Transverse colon (tissue), 4 donors: ENCODE results near the gene AFTPH.

ENCODE experiments used
- CTCF ChIP-seq, 5 experiments: fragments of 200-600 bp in 3 of 5; fragments of 450-650 bp in 2 of 5; sonication (generic) in 3 of 5; IDR thresholded peaks; 1 replicate in 2 of 5; 2 replicates in 3 of 5; pipeline ENCODE4 v1.5.1; 2016 to 2017; ENCODE audit warnings: antibody characterized with exemption in 5 of 5, inconsistent platforms in 3 of 5, mild to moderate bottlenecking in 2 of 5, moderate library complexity in 1 of 5
- POLR2A ChIP-seq: fragments of 450-650 bp; IDR thresholded peaks from one replicate; pipeline ENCODE4 v1.6.1; 2016; ENCODE audit warnings: antibody characterized with exemption, mild to moderate bottlenecking, moderate library complexity
- POLR2AphosphoS5 ChIP-seq, 3 donors: sonication (generic); formaldehyde crosslinking; IDR thresholded peaks; one replicate each; pipeline ENCODE4 v1.6.1; 2016; ENCODE audit warnings: antibody characterized with exemption in 3 of 3

DNA sequence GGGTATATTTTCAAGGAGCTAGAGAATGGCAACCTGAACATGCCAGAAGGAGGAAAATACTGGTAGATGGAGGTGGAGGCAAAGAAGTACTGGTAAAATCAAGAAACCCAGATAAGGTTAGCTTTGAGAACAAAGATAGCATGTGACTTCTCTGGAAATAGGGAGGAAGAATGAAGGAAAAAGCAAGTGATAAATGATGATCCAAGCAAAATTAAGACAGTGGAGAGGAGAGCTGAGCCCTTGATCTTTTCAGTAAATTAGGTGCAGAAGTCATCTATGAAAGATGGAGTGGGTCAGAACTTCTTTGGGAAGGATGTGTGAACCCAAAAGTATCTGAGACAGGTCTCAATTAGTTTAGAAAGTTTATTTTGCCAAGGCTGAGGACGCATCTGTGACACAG, 25.7 kb upstream of the AFTPH start:
- TF ChIP-seq CTCF (IDR thresholded peaks at IDR 0.05) (no peak), POLR2A (no peak), POLR2AphosphoS5 (IDR thresholded peaks at IDR 0.05) (no peak)
